WTC11 (cell line): ENCODE measurements around the gene RAI1. TPM values are rescaled to one million over a fixed set of nuclear protein-coding genes. Genes with fewer than 3 reads are reported as not detected.

Experiments used
- ATAC-seq: fragments of 200-7000 bp; cut with Tn5 transposase; 2 replicates; pipeline ENCODE4 v1.10.0; 2021; ENCODE audit warnings: mild to moderate bottlenecking, moderate library complexity
- CTCF ChIA-PET: fragments of 300-600 bp; sonication (Branson Sonifier 250); formaldehyde crosslinking; loops from one replicate; lab custom pipeline; 2021; ENCODE audit warnings: antibody characterized with exemption; lab: Charles Lee
- POLR2A ChIA-PET: fragments of 350-600 bp; sonication (Branson Sonifier 250); formaldehyde crosslinking; loops from one replicate; lab custom pipeline; 2021; ENCODE audit warnings: antibody characterized with exemption; lab: Charles Lee
- DNase-seq: peaks from one replicate; pipeline ENCODE4 v3.0.0; 2021; ENCODE audit warnings: low spot score
- H3K27ac Mint-ChIP-seq: 2 replicates; pipeline ENCODE4 v1.8.0; 2021; ENCODE audit warnings: mixed read lengths
- H3K27me3 Mint-ChIP-seq: 2 replicates; pipeline ENCODE4 v1.8.0; 2021; ENCODE audit warnings: low read depth, mild to moderate bottlenecking, moderate library complexity, mixed read lengths
- H3K36me3 Mint-ChIP-seq: 2 replicates; pipeline ENCODE4 v1.8.0; 2021; ENCODE audit warnings: mixed read lengths
- H3K4me1 Mint-ChIP-seq: 2 replicates; pipeline ENCODE4 v1.8.0; 2022; ENCODE audit warnings: mixed read lengths
- H3K4me3 Mint-ChIP-seq: 2 replicates; pipeline ENCODE4 v1.8.0; 2021; ENCODE audit warnings: mild to moderate bottlenecking, moderate library complexity, mixed read lengths
- H3K9me3 Mint-ChIP-seq: 2 replicates; pipeline ENCODE4 v1.8.0; 2021; ENCODE audit warnings: mixed read lengths
- ATF2 ChIP-seq: sonication (generic); formaldehyde crosslinking; IDR thresholded peaks from 2 replicates; pipeline ENCODE4 v1.8.1; 2022; ENCODE audit warnings: low read depth, missing genetic modification reagents, borderline replicate concordance
- CBFB ChIP-seq: sonication (generic); formaldehyde crosslinking; IDR thresholded peaks from 2 replicates; pipeline ENCODE4 v1.8.1; 2022; ENCODE audit warnings: mild to moderate bottlenecking, low read depth, missing genetic modification reagents
- CREB1 ChIP-seq: sonication (generic); formaldehyde crosslinking; IDR thresholded peaks from 2 replicates; pipeline ENCODE4 v1.8.0; 2023; ENCODE audit warnings: mild to moderate bottlenecking, missing genetic modification reagents
- GABPB1 ChIP-seq: sonication (generic); formaldehyde crosslinking; IDR thresholded peaks from 2 replicates; pipeline ENCODE4 v1.8.1; 2023; ENCODE audit warnings: mild to moderate bottlenecking, missing genetic modification reagents
- IRF1 ChIP-seq: sonication (generic); formaldehyde crosslinking; IDR thresholded peaks from 2 replicates; pipeline ENCODE4 v1.8.0; 2023; ENCODE audit warnings: missing genetic modification reagents
- SMAD3 ChIP-seq: sonication (generic); formaldehyde crosslinking; IDR thresholded peaks from 2 replicates; pipeline ENCODE4 v1.8.0; 2022; ENCODE audit warnings: missing genetic modification reagents, mild to moderate bottlenecking, borderline replicate concordance
- TEAD1 ChIP-seq: sonication (generic); formaldehyde crosslinking; IDR thresholded peaks from 2 replicates; pipeline ENCODE4 v1.8.0; 2022; ENCODE audit warnings: mild to moderate bottlenecking, missing genetic modification reagents
- USF2 ChIP-seq: sonication (generic); formaldehyde crosslinking; IDR thresholded peaks from 2 replicates; pipeline ENCODE4 v1.8.1; 2023; ENCODE audit warnings: mild to moderate bottlenecking, missing genetic modification reagents, moderate library complexity
- ZBTB43 ChIP-seq: sonication (generic); formaldehyde crosslinking; IDR thresholded peaks from 2 replicates; pipeline ENCODE4 v1.8.1; 2023; ENCODE audit warnings: mild to moderate bottlenecking, missing genetic modification reagents
- ZNF138 ChIP-seq: sonication (generic); formaldehyde crosslinking; conservative IDR thresholded peaks from 2 replicates; pipeline ENCODE4 v1.8.1; 2022; ENCODE audit warnings: mild to moderate bottlenecking, moderate library complexity, missing genetic modification reagents
- ZNF232 ChIP-seq: sonication (generic); formaldehyde crosslinking; IDR thresholded peaks from 2 replicates; pipeline ENCODE4 v1.8.0; 2022; ENCODE audit warnings: mild to moderate bottlenecking, missing genetic modification reagents
- ZNF423 ChIP-seq: fragments of 250-450 bp; sonication (Bioruptor Pico); IDR thresholded peaks from 2 replicates; pipeline ENCODE4 v2.1.2; 2022; ENCODE audit warnings: mild to moderate bottlenecking, moderate library complexity
- ZNF512 ChIP-seq: sonication (generic); formaldehyde crosslinking; IDR thresholded peaks from 2 replicates; pipeline ENCODE4 v1.8.1; 2022; ENCODE audit warnings: missing genetic modification reagents, borderline replicate concordance
- ZNF532 ChIP-seq: fragments of 250-450 bp; sonication (Bioruptor Pico); IDR thresholded peaks from 2 replicates; pipeline ENCODE4 v1.9.0; 2021; ENCODE audit warnings: mild to moderate bottlenecking, borderline replicate concordance
- ZNF671 ChIP-seq: fragments of 250-450 bp; sonication (Bioruptor Pico); IDR thresholded peaks from 2 replicates; pipeline ENCODE4 v1.8.0; 2021; ENCODE audit warnings: mild to moderate bottlenecking
- ZSCAN18 ChIP-seq: fragments of 250-450 bp; sonication (Bioruptor Pico); IDR thresholded peaks from 2 replicates; pipeline ENCODE4 v2.1.2; 2022; ENCODE audit warnings: mild to moderate bottlenecking, moderate library complexity
- total RNA-seq: library from RNA; stranded (reverse); gene quantifications from 3 replicates; pipeline ENCODE4 v1.2.3, GENCODE V29; 2021

Gene RAI1
- total RNA-seq, 1 experiment from 2014 or later = 12.7 TPM

GRCh38 chr17:17806035-17806434, 124.8 kb downstream of the RAI1 start (continued):
- TF ChIP-seq IRF1 (CRISPR knock-in tag) (no peak), ZNF532 (CRISPR knock-in tag) (no peak), ZBTB43 (CRISPR knock-in tag) (no peak)
- TF ChIP-seq, all 79 proteins: peak for 0

GRCh38 chr17:17806611-17807274, 125.5 kb downstream of the RAI1 start:
- Mint-ChIP-seq H3K4me3 (no peak overlapping the region), H3K4me1 (peaks cover 16% of the 10 kb centered on the region), H3K27ac (no peak overlapping the region), H3K36me3 (no peaks in the 10 kb centered on the region), H3K27me3 (peaks cover 16% of the 10 kb centered on the region), H3K9me3 (no peaks in the 10 kb centered on the region)
- DNase-seq (no peak), ATAC-seq (no peak)
- TF ChIP-seq CBFB (CRISPR knock-in tag) (no peak), USF2 (CRISPR knock-in tag) (no peak), ZNF232 (CRISPR knock-in tag) (no peak), TEAD1 (CRISPR knock-in tag) (no peak), ATF2 (CRISPR knock-in tag) (no peak), ZNF512 (CRISPR knock-in tag) (no peak), ZNF423 (CRISPR knock-in tag) (no peak), CREB1 (CRISPR knock-in tag) (no peak), ZNF671 (no peak), ZSCAN18 (no peak), ZNF138 (CRISPR knock-in tag) (no peak), SMAD3 (no peak), GABPB1 (CRISPR knock-in tag) (no peak)
- ChIA-PET POLR2A (no interaction called here), CTCF (interaction anchor here (0.5 to 1.6 kb wide), 5 partner anchors 20 to 115 kb away, joined by 3 to 4 read pairs (median 3); no protein-coding TSS in a partner anchor)
